A549 (cell line): ENCODE measurements around the gene VAMP3. TPM values are rescaled to one million over a fixed set of nuclear protein-coding genes. Genes with fewer than 3 reads are reported as not detected.

ENCODE experiments used
- ATAC-seq, 2 experiments: fragments of 200-7000 bp in 1 of 2; fragments of >200 bp in 1 of 2; cut with Nextera tagmentation in 1 of 2; cut with Tn5 transposase in 1 of 2; 3 replicates each; pipeline versions ENCODE4 v1.8.0 to v1.9.1; 2018 to 2020; ENCODE audit warnings: mild to moderate bottlenecking in 1 of 2, moderate library complexity in 1 of 2
- CTCF ChIA-PET: fragments of 300-600 bp; sonication (Branson Sonifier 250); formaldehyde crosslinking; extraction: SDS; loops from one replicate; lab custom pipeline; 2021; ENCODE audit warnings: antibody characterized with exemption, inconsistent platforms; lab: Yijun Ruan, JAX
- POLR2A ChIA-PET: fragments of 350-600 bp; formaldehyde crosslinking; extraction: SDS; loops from one replicate; lab custom pipeline; 2021; ENCODE audit warnings: antibody characterized with exemption, inconsistent platforms; lab: Yijun Ruan, JAX
- DNase-seq, 2 experiments: peaks; one replicate each; pipeline versions ENCODE4 v3.0.0 to v3.0.0-alpha.2; 2011 to 2016; ENCODE audit warnings: low read depth in 1 of 2, low spot score in 1 of 2
- FAIRE-seq: peaks from 2 replicates; lab custom pipeline; 2011; peaks lifted over from hg19 to GRCh38; lab: Jason Lieb, UNC
- H3K27ac ChIP-seq, 2 experiments: fragments of >200 bp; sonication (Bioruptor Twin); formaldehyde crosslinking; 3 replicates each; pipeline ENCODE4 v1.5.1; 2016 to 2017
- H3K4me1 ChIP-seq: fragments of >200 bp; sonication (Bioruptor Twin); formaldehyde crosslinking; 3 replicates; pipeline ENCODE4 v1.6.1; 2016
- H3K4me2 ChIP-seq: fragments of >200 bp; sonication (Bioruptor Twin); formaldehyde crosslinking; 3 replicates; pipeline ENCODE4 v1.6.1; 2016
- H3K4me3 ChIP-seq: fragments of >200 bp; sonication (Bioruptor Twin); formaldehyde crosslinking; 3 replicates; pipeline ENCODE4 v1.5.1; 2016
- H3K9me3 ChIP-seq: fragments of >200 bp; sonication (Bioruptor Twin); formaldehyde crosslinking; 3 replicates; pipeline ENCODE4 v1.6.1; 2016
- CBX2 ChIP-seq: fragments of 200-600 bp; sonication (generic); IDR thresholded peaks from 2 replicates; pipeline ENCODE4 v1.6.1; 2016; ENCODE audit warnings: low read depth, mild to moderate bottlenecking, borderline replicate concordance
- E2F6 ChIP-seq: IDR thresholded peaks from 2 replicates; pipeline ENCODE4 v1.6.1; 2012; ENCODE audit warnings: low read depth, borderline replicate concordance
- ESRRA ChIP-seq: fragments of 150-350 bp; IDR thresholded peaks from 2 replicates; pipeline ENCODE4 v1.6.1; 2014; ENCODE audit warnings: mild to moderate bottlenecking, low read length, borderline replicate concordance
- FOSB ChIP-seq: fragments of 250-450 bp; sonication (Bioruptor Pico); IDR thresholded peaks from 2 replicates; pipeline ENCODE4 v1.5.0; 2020; ENCODE audit warnings: mild to moderate bottlenecking, moderate library complexity
- FOSL2 ChIP-seq, 2 experiments: fragments of 450-650 bp in 1 of 2; fragments of >200 bp in 1 of 2; sonication (Bioruptor Twin) in 1 of 2; formaldehyde crosslinking; IDR thresholded peaks; 2 replicates each; pipeline versions ENCODE4 v1.5.0 to v1.6.1; 2016 to 2020; ENCODE audit warnings: mild to moderate bottlenecking in 1 of 2, moderate library complexity in 1 of 2
- FOXS1 ChIP-seq: fragments of 250-450 bp; sonication (Bioruptor Pico); IDR thresholded peaks from 2 replicates; pipeline ENCODE4 v1.5.0; 2020; ENCODE audit warnings: mild to moderate bottlenecking, moderate library complexity
- HDAC2 ChIP-seq: fragments of 200-600 bp; sonication (generic); IDR thresholded peaks from 2 replicates; pipeline ENCODE4 v1.6.1; 2016
- HMGXB4 ChIP-seq: fragments of 250-450 bp; sonication (Bioruptor Pico); IDR thresholded peaks from 2 replicates; pipeline ENCODE4 v1.5.0; 2021; ENCODE audit warnings: mild to moderate bottlenecking, moderate library complexity, borderline replicate concordance
- JUN ChIP-seq, 2 experiments: fragments of >200 bp; sonication (Bioruptor Twin); formaldehyde crosslinking; IDR thresholded peaks; 2 replicates in 1 of 2; 3 replicates in 1 of 2; pipeline ENCODE4 v1.6.1; 2016 to 2017
- JUNB ChIP-seq: fragments of >200 bp; sonication (Bioruptor Twin); formaldehyde crosslinking; IDR thresholded peaks from 2 replicates; pipeline ENCODE4 v1.6.1; 2016
- KDM1A ChIP-seq: fragments of 200-600 bp; sonication (generic); IDR thresholded peaks from 2 replicates; pipeline ENCODE4 v1.6.1; 2016; ENCODE audit warnings: low read depth, mild to moderate bottlenecking
- MAFK ChIP-seq: fragments of 450-650 bp; IDR thresholded peaks from 2 replicates; pipeline ENCODE4 v1.6.1; 2014; ENCODE audit not compliant: partially characterized antibody
- MAX ChIP-seq: IDR thresholded peaks from 2 replicates; pipeline ENCODE4 v1.6.1; 2012
- MAZ ChIP-seq: fragments of 150-350 bp; IDR thresholded peaks from 2 replicates; pipeline ENCODE4 v1.6.1; 2014; ENCODE audit warnings: antibody characterized with exemption, low read depth, low read length, borderline replicate concordance
- NR3C1 ChIP-seq: fragments of >200 bp; sonication (Bioruptor Twin); formaldehyde crosslinking; IDR thresholded peaks from 3 replicates; pipeline ENCODE4 v1.6.1; 2017
- POLR2A ChIP-seq: IDR thresholded peaks from 2 replicates; pipeline ENCODE4 v1.6.1; 2012; ENCODE audit warnings: mild to moderate bottlenecking, low read length
- POLR2AphosphoS2 ChIP-seq: conservative IDR thresholded peaks from 2 replicates; pipeline ENCODE4 v1.6.1; 2012; ENCODE audit warnings: low read length, improper control_type of control experiment, inconsistent platforms
- RCOR1 ChIP-seq: fragments of 150-350 bp; IDR thresholded peaks from 2 replicates; pipeline ENCODE4 v1.6.1; 2014; ENCODE audit warnings: antibody characterized with exemption, low read length, low read depth
- REST ChIP-seq: fragments of 200-600 bp; sonication (generic); IDR thresholded peaks from 2 replicates; pipeline ENCODE4 v1.6.1; 2016; ENCODE audit warnings: antibody characterized with exemption, mild to moderate bottlenecking, moderate library complexity
- RFX5 ChIP-seq: fragments of 450-650 bp; IDR thresholded peaks from 2 replicates; pipeline ENCODE4 v1.7.1; 2014; ENCODE audit warnings: antibody characterized with exemption, mild to moderate bottlenecking, moderate library complexity
- SMC3 ChIP-seq: fragments of >200 bp; sonication (Bioruptor Twin); formaldehyde crosslinking; IDR thresholded peaks from 3 replicates; pipeline ENCODE4 v1.6.1; 2018; ENCODE audit warnings: inconsistent platforms
- SREBF2 ChIP-seq: fragments of 450-650 bp; IDR thresholded peaks from 2 replicates; pipeline ENCODE4 v1.6.1; 2014; ENCODE audit warnings: mild to moderate bottlenecking, moderate library complexity
- ZC3H11A ChIP-seq: fragments of 450-650 bp; IDR thresholded peaks from 2 replicates; pipeline ENCODE4 v1.6.1; 2014; ENCODE audit warnings: antibody characterized with exemption, mild to moderate bottlenecking
- ZFP36 ChIP-seq: fragments of 450-650 bp; IDR thresholded peaks from 2 replicates; pipeline ENCODE4 v1.6.1; 2014; ENCODE audit warnings: borderline replicate concordance; ENCODE audit not compliant: partially characterized antibody
- ZNF302 ChIP-seq: fragments of 250-450 bp; sonication (Bioruptor Pico); IDR thresholded peaks from 2 replicates; pipeline ENCODE4 v1.9.0; 2021; ENCODE audit warnings: inconsistent platforms, mild to moderate bottlenecking, moderate library complexity
- ZSCAN20 ChIP-seq: fragments of 250-450 bp; sonication (Bioruptor Pico); IDR thresholded peaks from 2 replicates; pipeline ENCODE4 v1.8.0; 2022; ENCODE audit warnings: mild to moderate bottlenecking, moderate library complexity
- WGBS: methylation state at CpG from one replicate; pipeline ENCODE4 v1.1.6; 2017; ENCODE audit errors: missing lambda C conversion rate; 5-methylcytosine and 5-hydroxymethylcytosine counted together
- polyA plus RNA-seq, 4 experiments: library from polyadenylated mRNA; depleted of rRNA in 3 of 4; stranded (reverse); fragments of >200 nt; fragmentation: RNase III in 1 of 4; extraction: RNeasy Plus Mini Kit Qiagen cat#74134 plus additional on column Dnase treatment in 1 of 4; gene quantifications; 2 replicates in 3 of 4; 3 replicates in 1 of 4; pipeline ENCODE4 v1.2.3, GENCODE V29; 2011 to 2017

VAMP3 gene
- polyA plus RNA-seq, 2 of the 4 experiments (the other 2 are of a cell fraction), result 65.1 to 79.3 TPM

- Histone ChIP-seq H3K4me1 (no peaks in the 10 kb centered on the region), H3K4me3 (no peak overlapping the region), H3K4me2 (no peak overlapping the region), H3K9me3 (no peaks in the 10 kb centered on the region), H3K27ac (no peak overlapping the region)
- WGBS, result 88% methylated on average over 8 of the region's 8 CpGs
- ATAC-seq, result no peak
- FAIRE-seq, result no peak
- DNase-seq, result no peak
- POLR2A ChIA-PET, result no interaction called here
- TF ChIP-seq ZC3H11A (no peak), FOSB (no peak), HMGXB4 (CRISPR knock-in tag) (no peak), MAZ (no peak), MAX (no peak), ZFP36 (no peak), MAFK (no peak), HDAC2 (no peak), FOXS1 (no peak), CBX2 (no peak), RCOR1 (no peak)
- CTCF ChIA-PET, result interaction anchor here (0.6 kb wide), 1 partner anchor 1624 kb away, joined by 4 read pairs; no protein-coding TSS in a partner anchor
Measured at GRCh38 chr1:7824701-7825100, 53.6 kb downstream of the VAMP3 start.

- FAIRE-seq, result no peak
- no peak for TF ChIP-seq FOSL2 (IDR thresholded peaks at IDR 0.05)
- no peak for TF ChIP-seq FOSL2 (CRISPR knock-in tag; IDR thresholded peaks at IDR 0.05)
- TF ChIP-seq ZC3H11A, result no peak
- TF ChIP-seq HMGXB4 (CRISPR knock-in tag), result no peak
- TF ChIP-seq POLR2AphosphoS2, result no peak
- TF ChIP-seq JUN (IDR thresholded peaks at IDR 0.05), result no peak
- TF ChIP-seq ZSCAN20 (CRISPR knock-in tag), result no peak
- no peak for TF ChIP-seq JUNB
- TF ChIP-seq NR3C1, result no peak
- TF ChIP-seq ESRRA, result no peak
- TF ChIP-seq SMC3, result no peak
- no peak for TF ChIP-seq FOSB
- no peak for TF ChIP-seq E2F6
- TF ChIP-seq KDM1A, result no peak
- TF ChIP-seq REST, result no peak
- TF ChIP-seq RFX5, result no peak
- TF ChIP-seq ZNF302 (CRISPR knock-in tag), result no peak
- no peak for TF ChIP-seq SREBF2
- no peak for TF ChIP-seq HDAC2
- no peak for TF ChIP-seq POLR2A
- TF ChIP-seq, all 56 proteins: peak for 0
- CTCF ChIA-PET, result interaction anchor here (0.6 kb wide), 1 partner anchor 1106 kb away, joined by 3 read pairs; no protein-coding TSS in a partner anchor
- H3K27ac ChIP-seq, result no peak overlapping the region
- WGBS, result 87% methylated on average over 7 of the region's 7 CpGs
- H3K4me1 ChIP-seq, result no peaks in the 10 kb centered on the region
- no peak for ATAC-seq
- DNase-seq, result no peak
- H3K9me3 ChIP-seq, result no peaks in the 10 kb centered on the region
- POLR2A ChIA-PET, result no interaction called here
- H3K4me2 ChIP-seq, result no peak overlapping the region
- H3K4me3 ChIP-seq, result no peak overlapping the region
Measured at GRCh38 chr1:7826363-7826762, 55.3 kb downstream of the VAMP3 start.
